GM19023 (cell line): ENCODE data around the gene KLF7.

Experiments
- ATAC-seq: cut with Tn5 transposase; IDR thresholded peaks from one replicate; pipeline ENCODE4 v1.9.1; 2021; ENCODE audit warnings: mild to moderate bottlenecking, moderate library complexity; ENCODE audit not compliant: unreplicated experiment

Gene KLF7

DNA sequence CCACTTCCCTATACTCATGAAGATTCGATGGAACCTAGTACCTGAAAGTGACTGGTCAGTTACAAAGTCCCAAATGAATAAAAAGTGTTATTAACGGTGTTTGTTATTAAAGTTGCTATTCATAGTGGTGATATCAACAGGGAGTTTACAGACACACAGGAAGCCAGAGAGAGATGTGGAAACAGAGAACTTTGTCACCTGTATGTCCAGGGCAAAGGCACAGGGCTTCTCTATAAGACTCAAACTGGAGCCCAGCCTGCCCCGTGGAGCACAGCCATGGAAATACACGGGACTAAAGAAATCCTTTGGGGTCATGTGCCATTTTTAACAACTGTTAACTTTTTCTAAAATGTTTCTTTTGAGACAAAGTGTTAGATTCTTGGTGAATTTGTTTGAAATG lies 68.5 kb downstream of the KLF7 start:
- no peak for ATAC-seq

DNA sequence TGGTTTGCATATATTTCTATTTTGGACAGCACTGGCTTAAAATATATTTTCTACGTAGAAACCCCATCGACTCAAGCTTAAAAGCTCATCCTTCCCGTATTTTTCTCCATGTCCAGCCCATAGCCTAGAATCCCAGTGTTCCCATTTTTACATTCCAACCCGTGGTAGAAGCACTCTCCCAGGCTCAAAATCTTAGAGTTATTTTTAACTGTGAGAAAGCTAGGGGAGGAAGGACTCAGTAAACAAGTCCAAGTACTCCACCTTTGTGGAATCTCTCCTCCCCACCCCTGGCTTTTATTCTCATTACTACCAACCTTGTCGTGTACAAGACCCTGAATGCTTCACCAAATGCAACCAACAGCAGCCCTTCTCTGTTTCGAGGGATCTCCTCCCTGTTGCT lies 69.8 kb downstream of the KLF7 start:
- no peak for ATAC-seq

DNA sequence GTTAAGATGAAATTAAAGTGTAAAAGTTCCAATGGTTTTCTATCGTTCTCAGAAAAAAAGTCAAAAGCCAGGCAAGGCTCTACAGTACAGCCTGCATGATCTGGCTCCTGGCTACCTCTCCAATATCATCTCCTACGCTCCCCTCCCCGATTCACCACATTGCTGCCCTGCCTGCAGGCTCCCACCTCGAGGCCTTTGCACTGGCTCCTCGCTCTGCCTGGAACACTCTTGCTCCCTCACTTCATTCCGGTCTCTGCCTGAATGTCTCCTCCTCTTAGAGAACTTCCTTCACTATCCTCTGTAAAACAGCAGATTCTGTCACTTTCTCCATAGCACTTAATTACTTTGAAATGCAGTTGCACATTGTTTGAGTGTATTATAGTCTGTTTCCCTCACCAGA lies 72.5 kb downstream of the KLF7 start:
- ATAC-seq = no peak

DNA sequence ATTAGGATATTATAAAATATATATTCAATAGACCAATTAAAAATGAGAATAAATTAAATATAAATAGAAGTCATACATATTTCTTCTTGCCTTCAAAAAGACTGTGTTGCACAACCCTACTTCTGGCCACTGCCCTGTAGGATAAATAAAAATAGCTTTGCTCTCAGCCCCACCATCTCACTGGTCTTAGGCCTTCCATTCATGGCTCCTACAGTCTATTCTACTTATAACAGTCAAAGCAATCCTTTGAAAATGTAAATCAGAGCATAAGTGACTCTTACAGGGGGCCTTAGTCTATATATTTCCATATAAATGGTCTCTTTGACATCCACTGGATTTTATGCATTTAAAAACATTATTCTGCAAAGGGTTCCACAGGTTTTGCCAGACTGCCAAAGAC lies 72.9 kb downstream of the KLF7 start:
- ATAC-seq = no peak

DNA sequence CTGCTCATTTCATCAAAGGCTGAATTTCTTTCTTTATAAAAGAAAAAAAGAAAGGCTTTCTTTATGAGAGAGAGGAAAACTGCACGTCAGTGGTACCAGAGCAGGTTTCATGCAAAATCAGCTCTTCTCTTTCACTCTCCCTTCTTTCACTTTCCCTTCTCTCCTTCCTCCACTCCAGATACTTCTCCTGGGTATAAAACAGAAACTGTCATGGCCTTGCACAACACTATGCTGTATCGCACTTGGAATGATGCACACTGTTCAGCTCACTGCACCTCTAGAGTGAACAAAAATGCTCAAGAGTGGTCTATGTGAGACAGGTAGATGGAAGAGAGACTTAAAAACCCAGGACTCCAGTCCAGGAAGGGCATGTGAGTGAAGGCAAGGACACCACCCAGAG lies 73.8 kb downstream of the KLF7 start:
- ATAC-seq = no peak

DNA sequence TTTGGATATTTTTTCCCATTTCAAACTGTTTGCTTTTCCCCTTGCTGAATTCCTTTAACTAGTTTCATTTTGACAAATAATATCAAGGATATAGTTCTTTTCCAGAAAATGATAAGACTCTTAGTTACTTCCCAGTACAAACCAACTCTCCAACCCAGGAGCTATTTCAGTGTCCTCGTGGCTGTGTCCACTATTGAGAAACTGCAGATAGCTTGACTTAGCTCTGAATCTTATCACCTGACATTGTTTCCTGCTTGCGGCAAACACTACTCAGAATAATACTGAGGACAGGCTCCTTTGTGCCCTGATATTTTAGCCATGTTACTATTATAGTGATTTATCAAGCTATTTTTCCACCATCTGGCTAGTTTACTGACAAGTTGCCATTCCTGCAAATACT lies 74.6 kb downstream of the KLF7 start:
- no peak for ATAC-seq

DNA sequence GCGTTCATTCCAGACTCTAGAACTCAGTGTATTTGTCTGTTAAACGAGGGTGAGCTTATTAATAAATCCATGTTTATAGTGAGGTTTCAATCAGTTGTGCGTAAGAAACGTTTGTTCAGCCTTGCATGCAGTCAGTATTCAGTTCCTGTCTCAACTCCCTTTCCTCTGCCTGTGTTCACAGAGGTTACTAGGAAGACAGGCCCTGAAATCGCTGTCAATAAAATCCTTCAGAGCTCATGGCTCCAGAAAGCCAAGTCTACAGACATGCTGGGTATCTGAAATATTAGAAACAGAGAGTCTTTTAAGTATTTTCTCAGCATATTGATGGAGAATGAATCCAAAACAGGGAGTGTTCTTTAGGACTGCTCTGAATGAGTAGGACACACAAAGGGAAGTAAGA lies 75.4 kb downstream of the KLF7 start:
- no peak for ATAC-seq

DNA sequence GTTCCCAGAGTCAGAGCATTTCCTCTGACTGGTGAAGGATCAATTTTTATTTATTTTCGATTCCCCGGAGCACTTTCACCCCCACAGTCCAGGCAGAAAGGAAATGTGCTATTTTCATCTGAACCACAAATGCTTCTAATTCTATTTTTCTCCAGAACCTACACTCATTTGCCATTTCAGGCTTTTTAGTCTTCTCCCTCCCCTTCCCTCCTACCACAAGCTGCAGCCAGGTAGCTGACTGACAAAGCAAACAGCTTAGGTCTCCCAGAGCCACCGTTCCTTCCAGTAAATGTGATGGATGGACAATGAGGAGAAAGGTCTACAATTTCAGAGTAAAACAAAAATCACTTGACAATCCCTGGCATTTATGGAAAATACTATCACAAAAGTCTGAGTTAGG lies 76.9 kb downstream of the KLF7 start:
- no peak for ATAC-seq

DNA sequence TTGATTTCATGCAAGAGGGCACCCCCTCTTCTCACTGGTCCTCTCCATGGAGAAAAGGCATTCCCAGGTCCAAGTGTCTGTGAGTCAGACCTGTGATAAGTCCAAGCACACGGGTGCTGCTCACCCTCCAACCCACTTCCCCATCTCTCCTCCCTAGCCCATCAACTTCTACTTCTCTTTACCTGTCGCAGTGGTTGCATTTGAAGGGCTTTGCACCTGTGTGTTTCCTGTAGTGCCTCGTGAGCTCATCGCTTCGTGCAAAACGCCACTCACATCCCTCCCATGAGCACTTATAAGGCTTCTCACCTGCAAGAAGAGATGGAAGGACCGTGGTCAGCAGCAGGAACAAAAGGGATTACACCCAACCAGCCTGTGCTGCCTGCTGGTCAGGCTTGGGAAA lies 77.5 kb downstream of the KLF7 start:
- no peak for ATAC-seq

DNA sequence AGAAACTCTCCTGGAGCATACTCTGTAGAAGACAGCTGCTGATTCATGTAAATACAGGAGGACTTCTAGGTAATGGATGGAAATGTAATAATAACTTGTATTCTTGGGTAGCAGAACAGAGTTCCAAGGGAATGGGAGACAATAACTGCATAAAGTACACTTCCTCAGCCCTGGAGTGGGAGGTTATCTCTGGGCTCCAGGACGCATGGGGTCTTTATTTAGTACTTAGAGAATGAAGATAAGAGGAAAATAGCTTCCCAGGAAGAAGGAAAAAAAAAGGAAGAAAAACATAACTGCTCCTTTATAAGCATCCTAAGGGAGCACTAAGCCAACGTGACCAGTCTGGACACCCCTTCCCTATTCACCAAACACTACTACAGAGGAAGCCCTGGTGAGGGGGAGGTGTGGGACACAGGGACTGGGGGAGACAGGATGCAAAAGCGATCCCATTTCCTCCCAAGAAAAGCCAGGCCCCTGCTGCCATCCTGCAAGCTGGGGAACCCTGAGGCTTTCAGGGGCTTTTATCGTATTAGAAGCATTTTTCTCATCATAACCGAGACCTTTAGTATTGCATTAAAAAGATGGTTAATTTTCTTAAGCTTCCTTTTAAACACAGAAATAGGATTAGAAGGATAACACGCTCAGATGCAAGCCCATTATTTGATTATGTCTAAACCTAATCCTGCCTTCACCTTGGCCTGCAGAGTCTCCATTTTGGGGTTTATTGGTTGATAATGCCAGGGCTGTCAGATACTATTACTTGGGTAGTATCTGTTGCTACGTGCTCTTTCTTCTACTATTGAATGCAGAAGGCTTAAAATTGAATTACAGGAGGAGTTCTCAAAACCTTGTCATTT lies 78.5 kb downstream of the KLF7 start:
- no peak for ATAC-seq

DNA sequence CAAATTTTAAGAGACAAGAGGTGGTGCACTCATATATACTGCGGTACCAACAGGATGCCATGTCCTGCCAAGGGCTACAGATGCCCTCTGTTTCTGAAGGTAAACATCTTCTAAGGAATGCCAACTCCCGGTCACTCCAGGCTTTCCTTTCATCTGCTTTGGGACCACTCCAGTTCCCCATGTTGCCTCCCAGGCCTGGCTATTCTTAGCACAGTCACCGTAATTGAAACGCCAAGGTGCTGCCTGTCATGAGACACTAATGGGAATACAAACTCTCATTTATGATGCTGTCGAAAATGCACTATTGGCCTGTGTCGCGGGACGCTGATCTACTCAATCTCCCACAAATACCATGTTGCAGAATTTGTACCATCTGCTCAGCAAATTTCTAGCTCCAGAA lies 79.6 kb downstream of the KLF7 start:
- ATAC-seq = no peak

DNA sequence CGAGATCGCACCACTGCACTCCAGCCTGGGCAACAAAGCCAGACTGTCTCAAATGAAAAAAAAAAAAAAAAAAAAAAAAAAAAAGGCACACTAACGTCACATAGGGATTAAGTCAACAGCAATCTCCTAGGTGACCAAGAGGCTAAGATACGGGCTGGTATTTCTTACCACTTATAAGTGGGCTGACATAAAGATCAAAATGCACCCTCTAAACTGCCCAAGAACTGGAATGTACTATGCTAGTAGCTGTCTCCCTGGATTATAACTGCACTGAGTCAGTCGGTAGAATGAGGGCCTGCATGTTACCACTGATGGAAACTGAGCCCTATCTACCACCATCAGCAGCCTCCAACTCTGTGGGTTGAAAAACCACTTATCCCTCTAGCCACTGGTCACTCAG lies 80.6 kb downstream of the KLF7 start:
- ATAC-seq = no peak

DNA sequence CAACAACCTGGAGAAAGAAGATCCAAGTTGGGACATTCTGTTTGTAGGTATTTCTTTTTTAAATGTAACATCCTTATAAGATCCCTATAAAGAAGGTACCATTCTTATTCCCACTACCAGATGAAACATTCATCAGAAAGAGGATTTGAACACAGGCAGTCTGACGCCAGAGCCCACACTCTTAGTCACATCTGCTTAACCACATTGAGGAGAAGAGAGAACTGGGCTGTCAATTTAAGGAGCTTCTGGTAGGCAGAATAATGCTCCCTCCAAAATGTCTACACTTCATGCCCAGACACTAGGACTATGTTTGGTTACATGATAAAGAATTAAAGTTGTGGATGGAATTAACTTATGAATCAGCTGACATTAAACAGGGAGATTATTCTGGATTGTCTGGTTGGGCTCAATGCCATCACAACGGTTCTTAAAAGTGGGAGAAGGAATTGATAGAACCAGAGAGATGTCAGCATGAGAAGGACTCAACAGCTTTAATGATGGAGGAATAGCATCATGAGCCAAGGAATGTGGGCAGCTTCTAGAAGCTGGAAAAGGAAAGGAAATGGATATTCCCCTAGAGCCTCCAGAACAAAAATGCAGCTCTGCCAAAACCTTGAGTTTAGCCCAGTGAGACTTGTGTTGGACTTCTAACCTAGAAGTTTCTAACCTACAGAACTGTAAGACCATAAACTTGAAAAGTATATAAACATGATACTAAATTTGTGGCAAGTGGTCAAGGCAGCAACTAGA lies 82.2 kb downstream of the KLF7 start:
- no peak for ATAC-seq

DNA sequence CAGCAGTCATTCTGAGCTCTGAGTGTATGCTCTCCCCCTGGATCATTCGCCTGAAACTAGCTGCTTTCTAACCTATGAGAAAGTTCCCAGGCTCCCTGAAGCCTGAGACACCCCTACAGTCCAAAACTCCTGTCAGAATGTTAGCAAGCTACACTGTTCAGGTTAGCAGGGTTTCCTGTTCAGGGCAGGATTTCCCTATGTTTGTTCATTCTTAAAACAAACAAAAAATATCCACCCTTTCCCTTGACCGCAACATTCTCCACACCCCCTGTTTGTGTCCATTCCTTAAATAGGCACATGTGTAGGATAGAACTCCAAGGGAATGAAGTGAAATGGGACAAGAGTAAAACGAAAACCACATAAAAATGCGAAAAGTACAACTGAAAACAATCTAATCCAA lies 83.1 kb downstream of the KLF7 start:
- no peak for ATAC-seq

DNA sequence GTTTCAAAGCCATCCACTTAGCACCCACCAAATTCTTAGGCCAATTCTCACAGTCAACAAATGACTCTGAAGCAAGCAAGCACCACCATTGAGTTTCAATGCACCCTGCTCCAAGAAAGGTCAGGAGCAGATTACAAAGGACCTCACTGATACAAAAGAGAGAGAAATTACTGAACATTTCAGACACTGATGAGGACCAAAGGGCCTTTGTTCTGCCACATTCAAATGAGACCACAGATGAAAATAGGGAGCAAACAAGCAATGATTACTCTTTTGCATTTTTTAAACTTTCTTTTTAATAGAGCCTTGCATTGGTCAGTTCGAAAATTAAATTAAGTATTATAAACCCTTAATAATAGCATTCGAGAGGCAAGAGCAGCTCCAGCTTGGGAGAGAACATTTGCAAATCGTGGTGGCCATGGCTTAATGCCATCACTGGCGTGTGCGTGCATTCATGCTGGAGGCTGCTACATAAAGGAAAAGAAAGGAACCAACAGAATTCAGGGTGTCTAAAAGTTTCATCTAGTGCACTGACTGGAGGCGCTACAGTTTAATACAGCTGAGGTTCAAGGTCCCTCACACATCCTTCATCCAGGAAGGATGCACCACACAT lies 87.5 kb downstream of the KLF7 start:
- no peak for ATAC-seq

DNA sequence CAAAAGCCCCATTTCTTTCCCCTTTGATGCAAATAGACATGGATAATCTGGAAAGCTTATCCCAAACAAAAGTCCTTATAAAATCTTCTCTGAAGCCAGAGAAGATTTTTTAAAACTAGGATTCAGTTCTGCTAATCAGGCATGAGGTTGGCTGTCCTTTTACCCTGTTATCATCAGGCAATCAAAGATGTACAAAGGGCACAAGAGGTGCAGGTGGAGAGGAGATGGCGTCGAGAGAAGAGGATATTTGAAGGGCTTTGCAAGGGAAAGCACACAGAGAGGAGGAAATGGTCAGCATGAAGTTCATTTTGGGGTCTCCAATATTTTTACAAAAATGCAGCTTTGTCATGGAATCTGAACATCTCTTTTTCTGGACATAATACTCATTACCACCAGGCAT lies 88.5 kb downstream of the KLF7 start:
- ATAC-seq = no peak

DNA sequence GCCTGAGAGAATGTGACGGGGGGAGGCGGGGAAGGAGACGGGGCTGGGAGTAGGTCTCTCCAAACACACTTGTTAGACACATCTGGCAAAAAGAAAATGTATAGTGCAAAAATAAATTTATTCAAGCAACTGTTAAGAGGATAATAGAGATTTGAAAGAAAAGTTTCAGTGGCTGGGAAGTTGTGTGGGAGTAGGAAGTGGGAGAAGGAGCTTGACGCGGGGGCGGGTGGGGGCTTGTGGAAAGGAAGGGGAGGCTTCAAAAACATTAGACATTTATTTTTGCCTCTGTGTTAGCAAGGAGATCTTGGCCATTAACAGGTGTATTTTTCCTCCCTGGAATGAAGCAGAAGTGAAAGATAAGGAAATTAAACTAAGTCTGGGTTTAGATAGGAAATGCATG lies 90.3 kb downstream of the KLF7 start:
- ATAC-seq = no peak

DNA sequence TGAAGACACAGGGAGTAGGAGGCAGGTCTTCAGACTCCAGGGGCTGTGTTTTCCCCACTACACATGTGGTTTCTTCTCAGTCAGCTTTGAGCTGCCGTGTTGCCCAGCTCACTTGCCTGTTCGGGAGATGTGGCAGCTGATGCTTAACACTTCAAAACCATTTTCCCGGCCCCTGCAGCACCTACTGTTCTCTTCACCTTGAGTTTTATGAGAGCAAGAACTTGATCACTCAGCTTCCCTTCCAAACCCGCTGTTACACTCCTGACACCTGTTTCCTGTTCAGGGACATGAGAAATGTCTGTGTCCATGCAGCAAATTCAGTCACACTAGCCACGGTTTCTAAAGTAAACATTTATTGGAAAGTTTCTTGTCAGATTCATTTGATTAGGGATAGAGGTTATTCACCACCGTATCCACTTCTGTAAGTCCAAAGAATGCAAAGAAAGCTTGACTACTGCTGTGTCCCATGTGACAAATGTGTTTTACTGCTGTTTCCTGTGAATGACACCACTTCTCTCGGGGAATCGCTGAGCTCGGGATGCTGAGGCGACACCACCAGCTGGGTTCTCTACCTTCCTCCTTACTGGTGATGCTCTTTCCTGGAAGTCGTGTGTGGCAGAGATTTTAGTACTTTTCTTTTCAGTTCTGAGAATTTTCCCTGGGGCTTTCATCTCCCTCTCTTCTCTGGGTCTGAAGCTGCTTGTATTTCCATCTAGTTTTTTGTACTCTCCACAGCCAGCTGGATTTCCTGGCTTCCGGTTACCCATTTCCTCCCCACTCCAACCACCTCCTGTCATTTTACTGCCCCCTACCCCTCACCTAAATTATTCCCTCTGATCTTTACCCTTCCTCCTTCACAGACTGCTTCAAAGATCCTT lies 91.7 kb downstream of the KLF7 start:
- no peak for ATAC-seq

DNA sequence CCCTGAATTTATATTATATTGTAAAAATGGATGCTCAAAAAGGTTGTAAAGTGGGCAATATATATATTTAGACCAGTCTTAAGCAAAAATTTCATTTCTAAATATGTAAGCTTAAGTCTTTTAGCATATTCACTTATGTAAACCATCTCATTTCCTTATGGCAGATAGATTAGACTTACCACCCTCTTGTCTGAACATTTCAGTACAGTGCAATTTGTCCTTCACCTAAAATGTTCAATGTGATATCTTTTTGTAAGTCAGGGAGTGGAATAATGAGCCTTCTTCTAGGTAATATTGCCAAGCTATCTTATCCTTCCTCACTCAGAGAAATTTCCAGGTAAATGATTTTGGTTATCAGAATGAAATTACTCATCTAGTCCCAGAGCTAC lies 92.3 kb downstream of the KLF7 start:
- ATAC-seq = no peak

DNA sequence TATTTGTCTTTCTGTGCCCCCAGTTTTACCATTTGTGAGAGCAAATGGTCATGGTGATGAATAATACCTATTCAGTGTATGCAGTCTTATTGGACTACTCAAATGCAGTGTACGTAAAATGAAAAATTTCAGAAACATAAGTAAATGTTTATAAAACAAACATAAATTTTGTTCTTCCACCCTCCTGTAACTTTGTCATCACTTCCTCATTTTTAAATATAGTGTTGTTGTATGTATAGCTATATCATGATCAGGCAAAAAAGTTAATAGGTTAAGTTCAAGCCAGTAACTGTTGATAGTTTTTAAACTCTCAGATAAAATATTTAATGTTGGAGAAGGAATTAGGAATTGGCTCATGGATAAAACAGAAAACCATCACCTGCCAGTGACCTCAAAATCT lies 93.2 kb downstream of the KLF7 start:
- no peak for ATAC-seq

DNA sequence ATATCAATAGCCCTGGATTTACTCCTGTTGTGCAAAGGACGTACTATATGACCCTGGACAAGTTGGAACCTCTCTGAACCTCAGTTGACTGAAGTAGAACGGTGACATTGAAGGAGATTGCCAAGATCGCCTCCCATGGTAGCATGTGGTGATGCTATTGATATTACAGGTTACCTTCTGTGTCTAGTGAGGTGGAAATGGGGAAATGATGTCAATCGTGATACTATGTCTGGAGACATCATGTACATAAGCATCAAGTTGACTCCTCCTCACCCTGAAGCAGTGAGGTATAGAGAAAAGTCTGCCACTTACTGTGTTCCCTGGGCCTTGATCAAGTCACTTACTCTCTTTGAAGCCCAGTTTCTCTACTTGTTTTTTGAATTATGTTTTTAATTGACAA lies 93.9 kb downstream of the KLF7 start:
- no peak for ATAC-seq
